ENCODE results near the gene EEF2KMT.
"Not testable (repeated sequence)": the region's sequence is repeated elsewhere in the genome, so short reads cannot be mapped to it uniquely, and the experiment has no call there.

The EEF2KMT gene

GRCh38 chr16:5070431-5071186, 27.0 kb downstream of the EEF2KMT start:
- DNase-seq (ENCODE audit: low read depth in 2 of 2) = no peak

GRCh38 chr16:5069854-5070253, 27.7 kb downstream of the EEF2KMT start:
- no peak for DNase-seq (ENCODE audit: low read depth in 2 of 2)

- DNase-seq (ENCODE audit: low read depth in 2 of 2) = no peak
Measured at GRCh38 chr16:5069048-5069447, 28.5 kb downstream of the EEF2KMT start.

- no peak for DNase-seq (ENCODE audit: low read depth in 2 of 2)
Measured at GRCh38 chr16:5066511-5066910, 31.1 kb downstream of the EEF2KMT start.

GRCh38 chr16:5065813-5066212, 31.8 kb downstream of the EEF2KMT start, which contains the start of gene C16orf89:
TSS of gene C16orf89 (minus strand) at chr16:5065956. CDS start at chr16:5065908, 48 bp downstream.
- no peak for DNase-seq (ENCODE audit: low read depth in 2 of 2)

GRCh38 chr16:5065326-5065725, 32.3 kb downstream of the EEF2KMT start:
- no peak for DNase-seq (ENCODE audit: low read depth in 2 of 2)

- DNase-seq (ENCODE audit: low read depth in 2 of 2) = no peak
Measured at GRCh38 chr16:5064915-5065314, 32.7 kb downstream of the EEF2KMT start.

- no peak for DNase-seq (ENCODE audit: low read depth in 2 of 2)
Measured at GRCh38 chr16:5062790-5063765, 34.5 kb downstream of the EEF2KMT start.

GRCh38 chr16:5062051-5062450, 35.5 kb downstream of the EEF2KMT start:
- DNase-seq (ENCODE audit: low read depth in 2 of 2) = no peak

GRCh38 chr16:5060073-5060641, 37.4 kb downstream of the EEF2KMT start:
- DNase-seq (ENCODE audit: low read depth in 2 of 2) = no peak

GRCh38 chr16:5059386-5060072, 38.1 kb downstream of the EEF2KMT start:
- no peak for DNase-seq (ENCODE audit: low read depth in 2 of 2)

GRCh38 chr16:5058476-5058875, 39.1 kb downstream of the EEF2KMT start:
- no peak for DNase-seq (ENCODE audit: low read depth in 2 of 2)

- DNase-seq (ENCODE audit: low read depth in 2 of 2) = no peak
Measured at GRCh38 chr16:5056352-5056751, 41.2 kb downstream of the EEF2KMT start.

GRCh38 chr16:5054876-5055865, 42.4 kb downstream of the EEF2KMT start:
- DNase-seq (ENCODE audit: low read depth in 2 of 2) = no peak

GRCh38 chr16:5046914-5047313, 50.7 kb downstream of the EEF2KMT start:
- DNase-seq (ENCODE audit: low read depth in 2 of 2) = no peak

GRCh38 chr16:5045499-5046115, 52.0 kb downstream of the EEF2KMT start:
- no peak for DNase-seq (ENCODE audit: low read depth in 2 of 2)

GRCh38 chr16:5044581-5044980, 53.0 kb downstream of the EEF2KMT start:
- DNase-seq (ENCODE audit: low read depth in 2 of 2) = not testable (repeated sequence)

GRCh38 chr16:5044011-5044540, 53.5 kb downstream of the EEF2KMT start:
- no peak for DNase-seq (ENCODE audit: low read depth in 2 of 2)

- DNase-seq (ENCODE audit: low read depth in 2 of 2) = no peak
Measured at GRCh38 chr16:5042574-5043171, 54.9 kb downstream of the EEF2KMT start.
